ENCODE data around the gene HSD17B8.

Gene HSD17B8

DNA sequence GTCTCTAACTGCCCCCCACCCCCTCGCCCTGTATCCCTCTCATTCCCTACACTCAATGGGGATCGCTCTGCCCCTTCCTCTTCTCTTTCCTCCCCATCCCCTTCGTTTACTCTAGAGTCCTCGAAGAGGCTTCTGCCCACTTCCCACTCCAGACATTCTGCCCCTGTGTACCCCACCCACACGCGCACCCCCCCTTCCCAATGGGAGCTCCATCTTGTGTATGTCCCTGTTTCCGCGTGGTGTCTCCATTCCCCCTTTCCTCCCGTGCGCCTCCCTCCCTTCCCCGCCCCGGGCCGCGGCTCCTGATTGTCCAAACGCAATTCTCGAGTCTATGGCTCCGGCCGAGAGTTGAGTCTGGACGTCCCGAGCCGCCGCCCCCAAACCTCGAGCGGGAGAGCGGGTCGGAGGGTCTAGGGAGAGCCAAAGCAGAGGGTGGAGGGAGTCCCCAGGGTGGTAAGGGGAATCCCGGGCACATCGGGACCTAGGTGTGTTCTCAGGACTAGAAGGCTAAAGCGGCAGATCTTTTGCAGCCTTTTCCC lies 3.2 kb downstream of the HSD17B8 start:
- no peak for TF ChIP-seq SIN3A (IDR thresholded peaks at IDR 0.05; ENCODE audit: borderline replicate concordance, insufficient read depth, low read length)
- TF ChIP-seq POLR2AphosphoS5 (IDR thresholded peaks at IDR 0.05; ENCODE audit: low read depth, low read length): no peak
- no peak for TF ChIP-seq FOXP2 (optimal IDR thresholded peaks at IDR 0.05; ENCODE audit: borderline replicate concordance, extremely low read depth, extremely low read length, insufficient read depth)
- TF ChIP-seq, protein P1, sequence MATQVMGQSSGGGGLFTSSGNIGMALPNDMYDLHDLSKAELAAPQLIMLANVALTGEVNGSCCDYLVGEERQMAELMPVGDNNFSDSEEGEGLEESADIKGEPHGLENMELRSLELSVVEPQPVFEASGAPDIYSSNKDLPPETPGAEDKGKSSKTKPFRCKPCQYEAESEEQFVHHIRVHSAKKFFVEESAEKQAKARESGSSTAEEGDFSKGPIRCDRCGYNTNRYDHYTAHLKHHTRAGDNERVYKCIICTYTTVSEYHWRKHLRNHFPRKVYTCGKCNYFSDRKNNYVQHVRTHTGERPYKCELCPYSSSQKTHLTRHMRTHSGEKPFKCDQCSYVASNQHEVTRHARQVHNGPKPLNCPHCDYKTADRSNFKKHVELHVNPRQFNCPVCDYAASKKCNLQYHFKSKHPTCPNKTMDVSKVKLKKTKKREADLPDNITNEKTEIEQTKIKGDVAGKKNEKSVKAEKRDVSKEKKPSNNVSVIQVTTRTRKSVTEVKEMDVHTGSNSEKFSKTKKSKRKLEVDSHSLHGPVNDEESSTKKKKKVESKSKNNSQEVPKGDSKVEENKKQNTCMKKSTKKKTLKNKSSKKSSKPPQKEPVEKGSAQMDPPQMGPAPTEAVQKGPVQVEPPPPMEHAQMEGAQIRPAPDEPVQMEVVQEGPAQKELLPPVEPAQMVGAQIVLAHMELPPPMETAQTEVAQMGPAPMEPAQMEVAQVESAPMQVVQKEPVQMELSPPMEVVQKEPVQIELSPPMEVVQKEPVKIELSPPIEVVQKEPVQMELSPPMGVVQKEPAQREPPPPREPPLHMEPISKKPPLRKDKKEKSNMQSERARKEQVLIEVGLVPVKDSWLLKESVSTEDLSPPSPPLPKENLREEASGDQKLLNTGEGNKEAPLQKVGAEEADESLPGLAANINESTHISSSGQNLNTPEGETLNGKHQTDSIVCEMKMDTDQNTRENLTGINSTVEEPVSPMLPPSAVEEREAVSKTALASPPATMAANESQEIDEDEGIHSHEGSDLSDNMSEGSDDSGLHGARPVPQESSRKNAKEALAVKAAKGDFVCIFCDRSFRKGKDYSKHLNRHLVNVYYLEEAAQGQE (IDR thresholded peaks at IDR 0.05; ENCODE audit: insufficient read depth in 1 of 2, low read depth in 2 of 2, low read length in 2 of 2): no peak
- TF ChIP-seq TAF1 (IDR thresholded peaks at IDR 0.05; ENCODE audit: borderline replicate concordance, insufficient read depth, low read length): no peak

DNA sequence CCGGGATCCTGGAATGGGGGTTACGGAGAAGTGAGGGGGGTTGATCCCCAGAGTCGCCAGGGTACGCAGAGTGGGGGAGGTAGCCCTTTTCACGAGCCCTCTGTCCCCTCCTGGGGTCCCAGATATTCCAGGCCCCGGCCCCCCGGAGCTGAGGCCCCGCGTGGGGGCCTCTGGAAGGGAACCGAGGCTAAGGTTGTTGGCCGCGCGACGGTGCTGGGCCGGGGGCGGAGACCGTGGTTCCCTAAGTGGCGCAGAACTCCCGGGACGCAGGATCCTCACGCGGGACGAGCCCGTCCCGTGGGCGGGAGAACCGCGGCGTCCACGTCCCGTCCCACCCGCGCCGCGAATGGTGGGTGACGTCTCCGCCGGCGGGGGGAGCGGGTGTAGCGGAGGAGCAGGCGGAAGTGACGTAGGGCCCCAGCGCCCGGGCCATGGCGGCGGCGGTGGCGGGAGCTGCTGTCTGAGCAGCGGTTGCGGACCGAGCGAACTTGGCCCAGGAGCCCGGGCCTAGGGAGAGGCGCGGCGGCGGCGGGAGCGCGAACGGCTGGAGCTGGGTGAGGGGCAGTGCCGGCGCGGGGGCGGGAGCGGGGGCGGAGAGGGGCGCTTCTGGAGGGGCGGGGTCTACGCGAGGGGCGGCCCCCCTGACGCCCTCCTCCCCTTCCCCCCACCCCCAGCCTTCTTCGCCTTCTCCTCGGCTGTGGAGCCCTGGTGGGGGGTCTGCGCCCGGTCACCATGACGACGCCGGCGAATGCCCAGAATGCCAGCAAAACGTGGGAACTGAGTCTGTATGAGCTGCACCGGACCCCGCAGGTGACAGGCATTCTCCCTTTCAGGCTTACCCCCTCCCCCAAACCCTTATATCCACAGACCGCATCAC lies 3.9 kb downstream of the HSD17B8 start, which contains the start of gene RING1:
Gene RING1 (plus strand): TSS at position 410 of the 877 bp plus-strand sequence. CDS start 323 bp downstream, at position 733.
- TF ChIP-seq SIN3A (IDR thresholded peaks at IDR 0.05; ENCODE audit: borderline replicate concordance, insufficient read depth, low read length): no peak
- TF ChIP-seq, protein P1 (IDR thresholded peaks at IDR 0.05; ENCODE audit: insufficient read depth in 1 of 2, low read depth in 2 of 2, low read length in 2 of 2): 0 out of 4 replicates have a peak, but pooled peaks of 1 of the 2 experiments have one; percentile 29
- TF ChIP-seq FOXP2 (optimal IDR thresholded peaks at IDR 0.05; ENCODE audit: borderline replicate concordance, extremely low read depth, extremely low read length, insufficient read depth): no peak
- TF ChIP-seq POLR2AphosphoS5 (IDR thresholded peaks at IDR 0.05; ENCODE audit: low read depth, low read length): peak; percentile 65
- TF ChIP-seq TAF1 (IDR thresholded peaks at IDR 0.05; ENCODE audit: borderline replicate concordance, insufficient read depth, low read length): peak; percentile 80

DNA sequence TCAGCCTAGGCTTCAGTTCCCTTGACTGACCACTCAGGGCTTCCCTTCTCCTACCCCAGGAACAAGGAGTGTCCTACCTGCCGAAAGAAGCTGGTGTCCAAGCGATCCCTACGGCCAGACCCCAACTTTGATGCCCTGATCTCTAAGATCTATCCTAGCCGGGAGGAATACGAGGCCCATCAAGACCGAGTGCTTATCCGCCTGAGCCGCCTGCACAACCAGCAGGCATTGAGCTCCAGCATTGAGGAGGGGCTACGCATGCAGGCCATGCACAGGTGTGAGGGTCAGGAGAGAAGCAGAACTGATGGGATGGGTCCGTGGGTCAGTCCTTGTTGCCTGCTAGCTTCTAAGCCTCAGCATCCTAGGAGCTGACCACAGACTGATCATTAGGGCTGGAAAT lies 5.4 kb downstream of the HSD17B8 start:
- TF ChIP-seq POLR2AphosphoS5 (IDR thresholded peaks at IDR 0.05; ENCODE audit: low read depth, low read length) (no peak), TAF1 (IDR thresholded peaks at IDR 0.05; ENCODE audit: borderline replicate concordance, insufficient read depth, low read length) (no peak), FOXP2 (optimal IDR thresholded peaks at IDR 0.05; ENCODE audit: borderline replicate concordance, extremely low read depth, extremely low read length, insufficient read depth) (no peak), SIN3A (IDR thresholded peaks at IDR 0.05; ENCODE audit: borderline replicate concordance, insufficient read depth, low read length) (no peak)
- TF ChIP-seq, protein P1 (IDR thresholded peaks at IDR 0.05; ENCODE audit: insufficient read depth in 1 of 2, low read depth in 2 of 2, low read length in 2 of 2): no peak

DNA sequence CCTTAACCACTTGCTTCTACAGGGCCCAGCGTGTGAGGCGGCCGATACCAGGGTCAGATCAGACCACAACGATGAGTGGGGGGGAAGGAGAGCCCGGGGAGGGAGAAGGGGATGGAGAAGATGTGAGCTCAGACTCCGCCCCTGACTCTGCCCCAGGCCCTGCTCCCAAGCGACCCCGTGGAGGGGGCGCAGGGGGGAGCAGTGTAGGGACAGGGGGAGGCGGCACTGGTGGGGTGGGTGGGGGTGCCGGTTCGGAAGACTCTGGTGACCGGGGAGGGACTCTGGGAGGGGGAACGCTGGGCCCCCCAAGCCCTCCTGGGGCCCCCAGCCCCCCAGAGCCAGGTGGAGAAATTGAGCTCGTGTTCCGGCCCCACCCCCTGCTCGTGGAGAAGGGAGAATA lies 6.7 kb downstream of the HSD17B8 start:
- TF ChIP-seq FOXP2 (optimal IDR thresholded peaks at IDR 0.05; ENCODE audit: borderline replicate concordance, extremely low read depth, extremely low read length, insufficient read depth): no peak
- TF ChIP-seq POLR2AphosphoS5 (IDR thresholded peaks at IDR 0.05; ENCODE audit: low read depth, low read length): no peak
- TF ChIP-seq, protein P1 (IDR thresholded peaks at IDR 0.05; ENCODE audit: insufficient read depth in 1 of 2, low read depth in 2 of 2, low read length in 2 of 2): no peak
- no peak for TF ChIP-seq SIN3A (IDR thresholded peaks at IDR 0.05; ENCODE audit: borderline replicate concordance, insufficient read depth, low read length)
- no peak for TF ChIP-seq TAF1 (IDR thresholded peaks at IDR 0.05; ENCODE audit: borderline replicate concordance, insufficient read depth, low read length)
